HG03439 (cell line): Measurements from ENCODE around the gene CCDC88C.
A peak's percentile ranks its signal among the peaks of the same experiment; 100 is the strongest.

Experiments used
- ATAC-seq: cut with Tn5 transposase; IDR thresholded peaks from one replicate; pipeline ENCODE4 v1.9.1; 2021; ENCODE audit warnings: mild to moderate bottlenecking, moderate library complexity; ENCODE audit not compliant: unreplicated experiment

The CCDC88C gene

GRCh38 chr14:91365552-91365951, 52.1 kb downstream of the CCDC88C start:
- ATAC-seq = no peak

- no peak for ATAC-seq
These were observed 52.9 kb downstream of the CCDC88C start for GRCh38 chr14:91364524-91365270.

GRCh38 chr14:91363776-91364523, 53.7 kb downstream of the CCDC88C start:
- peak; percentile 37 for ATAC-seq

- ATAC-seq = no peak
These were observed 56.3 kb downstream of the CCDC88C start for GRCh38 chr14:91361233-91361811.

GRCh38 chr14:91360490-91361232, 57.0 kb downstream of the CCDC88C start:
- no peak for ATAC-seq

- no peak for ATAC-seq
These were observed 58.9 kb downstream of the CCDC88C start for GRCh38 chr14:91358654-91359220.

GRCh38 chr14:91358025-91358319, 59.6 kb downstream of the CCDC88C start:
- ATAC-seq = no peak

GRCh38 chr14:91357272-91358024, 60.2 kb downstream of the CCDC88C start:
- ATAC-seq = no peak

- no peak for ATAC-seq
These were observed 61.3 kb downstream of the CCDC88C start for GRCh38 chr14:91356181-91356763.

- peak; percentile 33 for ATAC-seq
These were observed 62.5 kb downstream of the CCDC88C start for GRCh38 chr14:91354979-91355685.

- ATAC-seq = no peak
These were observed 63.3 kb downstream of the CCDC88C start for GRCh38 chr14:91354221-91354916.

- no peak for ATAC-seq
These were observed 64.6 kb downstream of the CCDC88C start for GRCh38 chr14:91352728-91353692.

GRCh38 chr14:91352053-91352452, 65.6 kb downstream of the CCDC88C start:
- ATAC-seq = no peak

GRCh38 chr14:91351512-91351862, 66.1 kb downstream of the CCDC88C start:
- no peak for ATAC-seq

- peak; percentile 49 for ATAC-seq
These were observed 66.7 kb downstream of the CCDC88C start for GRCh38 chr14:91350813-91351511.

GRCh38 chr14:91350483-91350812, 67.2 kb downstream of the CCDC88C start:
- no peak for ATAC-seq

- peak; percentile 49 for ATAC-seq
These were observed 68.0 kb downstream of the CCDC88C start for GRCh38 chr14:91349481-91350074.
